NCI-H2196 treated with DMSO at 0.1 percent for 48 hours (cell line): ENCODE results near the gene ARFIP1.
"Not testable (repeated sequence)": the region's sequence is repeated elsewhere in the genome, so short reads cannot be mapped to it uniquely, and the experiment has no call there.

Experiments used
- DNase-seq: peaks from one replicate; lab custom pipeline; 2025; ENCODE audit not compliant: unreplicated experiment; lab: John Stamatoyannopoulos, UW

Gene ARFIP1

GRCh38 chr4:152779513-152780266 is at the start of gene ARFIP1, which contains the start of gene TIGD4:
TSS of gene ARFIP1 (plus strand) at chr4:152779954. CDS start at chr4:152829634, 49,680 bp downstream.
TSS of gene TIGD4 (minus strand) at chr4:152779730. CDS start at chr4:152771004, 8,726 bp downstream.
- DNase-seq = peak; percentile 79

GRCh38 chr4:152731997-152732396 is 47.8 kb upstream of the ARFIP1 start:
- no peak for DNase-seq

- no peak for DNase-seq
Measured at GRCh38 chr4:152734015-152734698, 45.6 kb upstream of the ARFIP1 start.

- DNase-seq = no peak
Measured at GRCh38 chr4:152734699-152735050, 45.1 kb upstream of the ARFIP1 start.

GRCh38 chr4:152735396-152735859 is 44.3 kb upstream of the ARFIP1 start:
- DNase-seq = peak; percentile 9

- DNase-seq = no peak
Measured at GRCh38 chr4:152735906-152736305, 43.8 kb upstream of the ARFIP1 start.

- no peak for DNase-seq
Measured at GRCh38 chr4:152738827-152739226, 40.9 kb upstream of the ARFIP1 start.

GRCh38 chr4:152747444-152747843 is 32.3 kb upstream of the ARFIP1 start:
- no peak for DNase-seq

- no peak for DNase-seq
Measured at GRCh38 chr4:152748619-152749018, 31.1 kb upstream of the ARFIP1 start.

- no peak for DNase-seq
Measured at GRCh38 chr4:152763796-152764195, 16.0 kb upstream of the ARFIP1 start.

GRCh38 chr4:152765069-152765737 is 14.6 kb upstream of the ARFIP1 start:
- DNase-seq = not testable (repeated sequence)

GRCh38 chr4:152771741-152772533 is 7.8 kb upstream of the ARFIP1 start:
- no peak for DNase-seq

- DNase-seq = no peak
Measured at GRCh38 chr4:152773339-152773738, 6.4 kb upstream of the ARFIP1 start.

- DNase-seq = no peak
Measured at GRCh38 chr4:152773953-152774352, 5.8 kb upstream of the ARFIP1 start.

- no peak for DNase-seq
Measured at GRCh38 chr4:152776352-152776751, 3.4 kb upstream of the ARFIP1 start.

- no peak for DNase-seq
Measured at GRCh38 chr4:152777488-152777887, 2.3 kb upstream of the ARFIP1 start.

- no peak for DNase-seq
Measured at GRCh38 chr4:152778656-152779512, 870 bp upstream of the ARFIP1 start.

- no peak for DNase-seq
Measured at GRCh38 chr4:152780267-152780778, 569 bp downstream of the ARFIP1 start.

GRCh38 chr4:152784490-152785350 is 5.0 kb downstream of the ARFIP1 start:
- DNase-seq = peak; percentile 1
